OCI-LY1 (cell line): ENCODE data around the gene RNU1-4.
"Not testable (repeated sequence)": the region's sequence is repeated elsewhere in the genome, so short reads cannot be mapped to it uniquely, and the experiment has no call there.

Source experiments
- EZH2 ChIP-seq: fragments of 200-600 bp; sonication (generic), shearing (Covaris generic); IDR thresholded peaks from 2 replicates; pipeline ENCODE4 v1.8.0; 2017; ENCODE audit warnings: borderline replicate concordance, mixed run types, mild to moderate bottlenecking, antibody characterized with exemption, low read length, moderate library complexity, mixed read lengths
- TF ChIP-seq, protein P1 (sequence below): fragments of 200-600 bp; sonication (generic), shearing (Covaris generic); IDR thresholded peaks from 2 replicates; pipeline ENCODE4 v1.5.1; 2017; ENCODE audit warnings: mild to moderate bottlenecking, antibody characterized with exemption, low read length, moderate library complexity, mixed read lengths

DNA sequence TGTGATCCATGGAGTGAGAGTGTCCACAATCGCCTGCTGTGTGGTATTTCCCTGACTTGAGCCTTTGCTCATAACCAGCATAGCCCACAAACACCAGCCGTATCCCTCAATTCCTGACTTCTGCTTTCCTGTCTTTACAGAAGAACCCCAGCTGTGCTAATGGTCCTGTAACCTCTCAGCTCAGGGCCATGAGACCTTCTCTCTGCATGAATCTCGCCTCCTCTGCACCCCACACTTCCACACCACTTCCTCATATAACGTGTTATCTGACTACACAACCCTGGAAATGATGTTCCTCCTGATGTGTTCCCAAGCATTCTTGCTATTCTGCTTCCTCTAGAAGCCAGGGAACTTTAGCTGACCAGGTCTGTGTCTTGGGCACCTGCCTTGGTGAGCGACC is 41.3 kb downstream of the RNU1-4 start:
- TF ChIP-seq, protein P1, sequence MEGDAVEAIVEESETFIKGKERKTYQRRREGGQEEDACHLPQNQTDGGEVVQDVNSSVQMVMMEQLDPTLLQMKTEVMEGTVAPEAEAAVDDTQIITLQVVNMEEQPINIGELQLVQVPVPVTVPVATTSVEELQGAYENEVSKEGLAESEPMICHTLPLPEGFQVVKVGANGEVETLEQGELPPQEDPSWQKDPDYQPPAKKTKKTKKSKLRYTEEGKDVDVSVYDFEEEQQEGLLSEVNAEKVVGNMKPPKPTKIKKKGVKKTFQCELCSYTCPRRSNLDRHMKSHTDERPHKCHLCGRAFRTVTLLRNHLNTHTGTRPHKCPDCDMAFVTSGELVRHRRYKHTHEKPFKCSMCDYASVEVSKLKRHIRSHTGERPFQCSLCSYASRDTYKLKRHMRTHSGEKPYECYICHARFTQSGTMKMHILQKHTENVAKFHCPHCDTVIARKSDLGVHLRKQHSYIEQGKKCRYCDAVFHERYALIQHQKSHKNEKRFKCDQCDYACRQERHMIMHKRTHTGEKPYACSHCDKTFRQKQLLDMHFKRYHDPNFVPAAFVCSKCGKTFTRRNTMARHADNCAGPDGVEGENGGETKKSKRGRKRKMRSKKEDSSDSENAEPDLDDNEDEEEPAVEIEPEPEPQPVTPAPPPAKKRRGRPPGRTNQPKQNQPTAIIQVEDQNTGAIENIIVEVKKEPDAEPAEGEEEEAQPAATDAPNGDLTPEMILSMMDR, result not testable (repeated sequence)
- TF ChIP-seq EZH2, result not testable (repeated sequence)
